Astrocyte of the cerebellum (primary cell): ENCODE data around the gene TPRX2.

Experiments
- DNase-seq: peaks from one replicate; pipeline ENCODE4 v3.0.0-alpha.2; 2011; ENCODE audit warnings: low read depth
- H3K4me3 ChIP-seq: 2 replicates; pipeline ENCODE4 v1.5.1; 2011; ENCODE audit warnings: mild to moderate bottlenecking, low read depth, low read length, moderate library complexity
- in situ Hi-C: cut with HindIII; loops from 2 replicates; pipeline ENCODE4 v1.10.0; 2017; ENCODE audit warnings: low sequenced_read_pairs
- TF ChIP-seq, protein P1 (sequence below): IDR thresholded peaks from 2 replicates; pipeline ENCODE4 v1.5.1; 2012; ENCODE audit warnings: low read length, low read depth, moderate library complexity, mild to moderate bottlenecking; ENCODE audit errors: missing control alignments

TPRX2 gene

DNA sequence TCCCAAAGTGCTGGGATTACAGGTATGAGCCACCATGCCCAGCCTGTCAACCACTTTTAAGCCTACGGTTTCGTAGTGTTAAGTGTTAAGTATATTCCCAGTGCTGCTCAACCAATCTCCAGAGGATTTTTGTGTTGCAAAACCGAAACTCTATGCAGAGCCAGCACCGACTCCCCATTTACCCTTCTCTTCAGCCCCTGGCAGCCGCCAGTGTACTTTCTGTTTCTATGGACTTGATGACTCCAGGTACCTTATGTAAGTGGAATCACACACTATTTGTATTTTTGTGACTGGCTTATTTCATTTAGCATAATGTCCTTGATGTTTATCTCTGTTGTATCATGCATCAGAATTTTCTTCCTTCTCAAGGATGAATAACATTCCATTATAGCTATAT is 26.0 kb downstream of the TPRX2 start:
- in situ Hi-C loops, result no loop called here
- no peak for DNase-seq

DNA sequence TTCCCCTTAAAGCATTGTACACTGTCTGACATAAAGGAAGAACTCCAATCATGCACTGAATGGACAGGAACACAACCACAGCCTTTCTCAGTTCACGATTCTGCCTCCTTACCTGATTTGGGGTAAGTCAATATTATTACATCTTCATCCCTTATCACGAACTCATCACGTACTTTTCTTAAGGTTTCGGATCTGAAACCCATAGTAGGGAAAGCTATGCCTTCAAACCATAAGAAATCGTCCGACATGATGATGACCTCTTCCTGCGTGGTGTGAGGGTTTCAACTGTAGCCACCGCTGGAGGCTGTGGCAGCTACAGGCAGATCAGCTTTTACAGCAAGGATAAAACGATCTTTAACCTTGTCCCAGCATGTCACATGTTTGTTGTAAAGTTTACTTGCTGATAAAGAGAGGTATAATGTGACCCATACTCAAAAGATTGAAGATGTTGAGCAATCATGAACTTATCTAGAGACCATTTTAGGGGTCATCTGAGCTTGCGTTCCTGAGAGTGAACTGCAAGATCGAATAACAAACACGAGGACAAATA is 27.1 kb downstream of the TPRX2 start, which contains the start of gene SULT2A1:
SULT2A1 (minus strand) TSS at position 306 of the 550 bp plus-strand sequence; CDS start at position 248, 58 bp downstream.
- no peak for DNase-seq
- no peak within 1 kb of the TSS for H3K4me3 ChIP-seq
- TF ChIP-seq, protein P1, sequence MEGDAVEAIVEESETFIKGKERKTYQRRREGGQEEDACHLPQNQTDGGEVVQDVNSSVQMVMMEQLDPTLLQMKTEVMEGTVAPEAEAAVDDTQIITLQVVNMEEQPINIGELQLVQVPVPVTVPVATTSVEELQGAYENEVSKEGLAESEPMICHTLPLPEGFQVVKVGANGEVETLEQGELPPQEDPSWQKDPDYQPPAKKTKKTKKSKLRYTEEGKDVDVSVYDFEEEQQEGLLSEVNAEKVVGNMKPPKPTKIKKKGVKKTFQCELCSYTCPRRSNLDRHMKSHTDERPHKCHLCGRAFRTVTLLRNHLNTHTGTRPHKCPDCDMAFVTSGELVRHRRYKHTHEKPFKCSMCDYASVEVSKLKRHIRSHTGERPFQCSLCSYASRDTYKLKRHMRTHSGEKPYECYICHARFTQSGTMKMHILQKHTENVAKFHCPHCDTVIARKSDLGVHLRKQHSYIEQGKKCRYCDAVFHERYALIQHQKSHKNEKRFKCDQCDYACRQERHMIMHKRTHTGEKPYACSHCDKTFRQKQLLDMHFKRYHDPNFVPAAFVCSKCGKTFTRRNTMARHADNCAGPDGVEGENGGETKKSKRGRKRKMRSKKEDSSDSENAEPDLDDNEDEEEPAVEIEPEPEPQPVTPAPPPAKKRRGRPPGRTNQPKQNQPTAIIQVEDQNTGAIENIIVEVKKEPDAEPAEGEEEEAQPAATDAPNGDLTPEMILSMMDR, result no peak
- in situ Hi-C loops, result no loop called here

More for the DNA sequence above, 26.0 kb downstream of the TPRX2 start:
- H3K4me3 ChIP-seq, result no peak overlapping the region
- TF ChIP-seq, protein P1, result no peak

DNA sequence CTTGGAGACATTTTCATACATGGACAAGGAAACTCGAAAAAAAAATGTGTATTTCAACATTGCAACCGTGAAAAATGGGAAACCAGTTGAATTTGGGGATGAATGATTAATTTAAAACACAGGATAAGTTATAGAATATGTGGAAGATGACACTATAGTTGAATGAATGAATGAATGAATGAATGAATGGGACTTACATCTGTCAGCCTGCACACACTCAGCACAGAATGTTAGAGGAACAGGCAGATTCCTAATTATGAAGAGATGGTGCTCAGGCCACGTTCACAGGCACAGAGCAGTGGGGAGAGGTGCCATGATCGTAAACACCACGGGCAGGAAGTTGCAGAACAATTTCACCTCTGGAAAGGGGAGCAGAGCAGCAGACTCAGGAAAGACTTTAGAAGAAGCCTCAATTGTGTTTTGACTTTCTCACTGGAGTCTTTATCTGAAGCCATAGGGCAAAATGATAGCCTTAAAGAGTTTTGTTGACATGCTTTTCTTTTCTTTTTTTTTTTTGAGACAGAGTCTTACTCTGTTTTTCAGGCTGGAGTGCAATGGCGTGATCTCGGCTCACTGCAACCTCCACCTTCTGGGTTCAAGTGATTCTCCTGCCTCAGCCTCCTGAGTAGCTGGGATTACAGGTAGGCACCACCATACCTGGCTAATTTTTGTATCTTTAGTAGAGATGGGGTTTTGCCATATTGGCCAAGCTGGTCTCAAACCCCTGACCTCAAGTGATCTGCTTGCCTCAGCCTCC is 32.0 kb downstream of the TPRX2 start:
- in situ Hi-C loops, result no loop called here
- TF ChIP-seq, protein P1, result no peak
- no peak overlapping the region for H3K4me3 ChIP-seq
- no peak for DNase-seq

DNA sequence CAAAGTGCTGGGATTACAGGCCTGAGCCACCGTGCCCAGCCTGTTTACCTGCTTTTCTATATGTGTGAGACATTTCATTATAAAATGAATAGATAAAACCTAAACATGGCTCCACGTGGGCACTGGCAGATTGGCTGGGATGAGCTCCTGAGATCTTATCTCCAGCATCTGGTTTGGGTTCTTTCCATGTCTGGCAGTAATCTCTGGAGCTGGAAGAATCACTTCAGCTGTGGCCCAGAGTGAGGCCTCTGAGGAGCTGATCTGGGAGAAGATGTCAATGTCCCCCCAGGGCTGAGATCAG is 32.5 kb downstream of the TPRX2 start:
- in situ Hi-C loops, result no loop called here
- TF ChIP-seq, protein P1, result no peak
- H3K4me3 ChIP-seq, result no peak overlapping the region
- DNase-seq, result no peak

DNA sequence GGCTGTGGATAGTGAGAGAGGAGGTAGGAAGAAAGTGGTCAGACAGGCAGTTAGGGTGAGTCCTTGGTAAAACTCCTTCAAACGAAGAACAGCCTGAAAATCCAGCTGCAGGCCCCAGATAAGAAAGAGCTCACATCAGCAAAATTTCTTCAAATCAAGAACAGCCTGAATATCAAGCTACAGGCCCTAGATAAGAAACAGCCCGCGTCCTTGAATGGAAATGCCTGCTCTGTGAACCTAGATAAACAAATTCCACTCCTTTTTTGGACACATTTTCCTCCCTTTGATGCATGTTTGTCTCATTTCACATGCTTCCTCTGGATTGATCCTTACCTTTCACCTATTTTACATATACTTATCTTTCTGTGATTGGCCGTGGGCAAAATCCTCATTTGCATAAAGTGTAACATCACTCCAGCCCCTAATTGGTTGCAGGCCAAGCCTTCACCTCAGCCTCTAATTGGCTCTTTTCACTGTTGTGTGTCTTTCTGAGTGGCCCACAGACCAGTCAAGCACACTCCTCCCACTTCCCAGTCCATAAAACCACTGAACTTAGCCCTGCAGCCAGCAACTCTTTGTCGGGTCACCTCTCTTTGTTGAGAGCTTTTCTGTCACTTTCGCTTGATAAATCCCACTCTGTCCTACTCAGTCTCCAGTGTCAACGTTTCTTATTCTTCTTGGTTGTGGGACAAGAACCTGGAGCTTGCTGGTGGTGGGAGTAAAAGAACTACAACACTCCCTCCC is 33.1 kb downstream of the TPRX2 start:
- in situ Hi-C loops, result no loop called here
- TF ChIP-seq, protein P1, result no peak
- H3K4me3 ChIP-seq, result no peak overlapping the region
- no peak for DNase-seq

DNA sequence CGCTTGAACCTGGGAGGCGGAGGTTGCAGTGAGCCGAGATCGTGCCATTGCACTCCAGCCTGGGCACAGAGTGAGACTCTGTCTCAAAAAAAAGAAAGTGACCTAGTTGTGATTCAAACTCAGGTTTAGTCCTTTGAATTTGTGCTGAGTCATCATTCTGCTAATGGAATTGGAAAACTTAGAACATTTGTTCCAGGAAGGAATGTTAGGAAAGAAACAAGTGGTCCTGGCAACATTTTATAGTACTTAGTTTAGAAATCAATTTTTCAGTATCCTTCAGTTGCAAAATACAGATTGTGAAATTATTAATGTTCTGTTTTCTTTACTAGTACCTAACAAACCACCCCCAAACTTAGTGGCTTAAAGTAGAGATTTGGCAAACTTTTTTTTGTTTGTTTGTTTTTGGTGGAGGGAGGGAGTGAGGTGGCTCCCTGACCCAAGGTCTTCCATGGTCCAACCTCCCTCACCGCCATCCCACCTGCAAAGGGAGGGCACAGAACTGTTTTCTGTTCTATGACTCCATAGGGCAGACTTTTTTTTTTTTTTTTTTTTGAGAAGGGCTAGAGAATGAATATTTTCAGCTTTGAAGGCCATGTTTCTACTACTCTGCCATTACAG is 36.2 kb downstream of the TPRX2 start:
- no peak overlapping the region for H3K4me3 ChIP-seq
- in situ Hi-C loops, result no loop called here
- DNase-seq, result no peak
- TF ChIP-seq, protein P1, result no peak
